ENCODE measurements around the gene DOC2B. TPM values are rescaled to one million over a fixed set of nuclear protein-coding genes. Genes with fewer than 3 reads are reported as not detected.

The DOC2B gene
- total RNA-seq, 4 donors from 2014 or later: 2.0 to 8.7 (median 5.2) TPM

- WGBS, 2 donors: 29% methylated on average over 5 of the region's 5 CpGs
- intact Hi-C loops (cut with DNase I; ENCODE audit: low total_unique reads): no loop called here
- no peak for TF ChIP-seq CTCF (IDR thresholded peaks at IDR 0.05)
- TF ChIP-seq POLR2A (IDR thresholded peaks at IDR 0.05): no peak
- no peak for DNase-seq (ENCODE audit: low spot score in 2 of 2)
- no peak overlapping the region for H3K4me3 ChIP-seq (ENCODE audit: low read depth, poor library complexity, severe bottlenecking)
Observed at GRCh38 chr17:179066-179432, 2.4 kb downstream of the DOC2B start.

- WGBS, 2 donors: 67 to 72% methylated on average over 12 of the region's 12 CpGs
- no peak overlapping the region for H3K4me3 ChIP-seq (ENCODE audit: low read depth, poor library complexity, severe bottlenecking)
- intact Hi-C loops (cut with DNase I; ENCODE audit: low total_unique reads): no loop called here
- no peak for TF ChIP-seq POLR2A (IDR thresholded peaks at IDR 0.05)
- no peak for TF ChIP-seq CTCF (IDR thresholded peaks at IDR 0.05)
- DNase-seq (ENCODE audit: low spot score in 2 of 2): no peak
Observed at GRCh38 chr17:178292-179065, 3.0 kb downstream of the DOC2B start.

GRCh38 chr17:177762-178161, 3.7 kb downstream of the DOC2B start:
- DNase-seq (ENCODE audit: low spot score in 2 of 2): no peak
- intact Hi-C loops (cut with DNase I; ENCODE audit: low total_unique reads): no loop called here
- WGBS, 2 donors: 78 to 91% methylated on average over 6 of the region's 6 CpGs
- H3K4me3 ChIP-seq (ENCODE audit: low read depth, poor library complexity, severe bottlenecking): no peak overlapping the region
- TF ChIP-seq POLR2A (IDR thresholded peaks at IDR 0.05) (no peak), CTCF (IDR thresholded peaks at IDR 0.05) (no peak)

GRCh38 chr17:177155-177554, 4.3 kb downstream of the DOC2B start:
- 74 to 95% methylated on average over 3 of the region's 3 CpGs for WGBS, 2 donors
- no peak overlapping the region for H3K4me3 ChIP-seq (ENCODE audit: low read depth, poor library complexity, severe bottlenecking)
- no peak for TF ChIP-seq CTCF (IDR thresholded peaks at IDR 0.05)
- TF ChIP-seq POLR2A (IDR thresholded peaks at IDR 0.05): no peak

GRCh38 chr17:173166-173911, 8.1 kb downstream of the DOC2B start:
- DNase-seq (ENCODE audit: low spot score in 2 of 2): no peak
- 78 to 88% methylated on average over 10 of the region's 10 CpGs for WGBS, 2 donors
- no peak overlapping the region for H3K4me3 ChIP-seq (ENCODE audit: low read depth, poor library complexity, severe bottlenecking)
- intact Hi-C loops (cut with DNase I; ENCODE audit: low total_unique reads): no loop called here
- no peak for TF ChIP-seq POLR2A (IDR thresholded peaks at IDR 0.05)

More at GRCh38 chr17:177155-177554, 4.3 kb downstream of the DOC2B start:
- intact Hi-C loops (cut with DNase I; ENCODE audit: low total_unique reads): no loop called here
- no peak for DNase-seq (ENCODE audit: low spot score in 2 of 2)

- intact Hi-C loops (cut with DNase I; ENCODE audit: low total_unique reads): no loop called here
- H3K4me3 ChIP-seq (ENCODE audit: low read depth, poor library complexity, severe bottlenecking): no peak overlapping the region
- TF ChIP-seq POLR2A (IDR thresholded peaks at IDR 0.05): no peak
- TF ChIP-seq CTCF (IDR thresholded peaks at IDR 0.05): no peak
- DNase-seq (ENCODE audit: low spot score in 2 of 2): no peak
- 83 to 87% methylated on average over 11 of the region's 11 CpGs for WGBS, 2 donors
Observed at GRCh38 chr17:172401-172800, 9.0 kb downstream of the DOC2B start.

Measured in lower leg skin (tissue), 4 donors.